Activated CD8-positive, alpha-beta memory T cell treated with anti-CD3 and anti-CD28 coated beads, Interleukin-2, amount 50 U/mL, for 4 hours (primary cell): Measurements from ENCODE around the gene RPAP2.
"Not testable (repeated sequence)": the region's sequence is repeated elsewhere in the genome, so short reads cannot be mapped to it uniquely, and the experiment has no call there.

Experiments used
- DNase-seq: peaks from one replicate; pipeline ENCODE4 v3.0.0-alpha.2; 2020

RPAP2 gene

GRCh38 chr1:92377991-92378390, 79.1 kb downstream of the RPAP2 start:
- not testable (repeated sequence) for DNase-seq

GRCh38 chr1:92380867-92381266, 82.0 kb downstream of the RPAP2 start:
- DNase-seq, result no peak

GRCh38 chr1:92393966-92394365, 95.1 kb downstream of the RPAP2 start:
- DNase-seq, result not testable (repeated sequence)

- no peak for DNase-seq
These were observed 99.7 kb downstream of the RPAP2 start for GRCh38 chr1:92398519-92398918.

- no peak for DNase-seq
These were observed 100.2 kb downstream of the RPAP2 start for GRCh38 chr1:92399076-92399475.

- DNase-seq, result no peak
These were observed 105.8 kb downstream of the RPAP2 start for GRCh38 chr1:92404661-92405060.

- DNase-seq, result no peak
These were observed 110.0 kb downstream of the RPAP2 start for GRCh38 chr1:92408825-92409224.

GRCh38 chr1:92409946-92410549, 111.2 kb downstream of the RPAP2 start:
- DNase-seq, result no peak

GRCh38 chr1:92410706-92411105, 111.8 kb downstream of the RPAP2 start:
- DNase-seq, result peak; percentile 28

- peak; percentile 19 for DNase-seq
These were observed 112.7 kb downstream of the RPAP2 start for GRCh38 chr1:92411511-92411910.

GRCh38 chr1:92419642-92420041, 120.8 kb downstream of the RPAP2 start:
- DNase-seq, result no peak

- no peak for DNase-seq
These were observed 125.5 kb downstream of the RPAP2 start for GRCh38 chr1:92424381-92424780.

GRCh38 chr1:92425617-92426016, 126.8 kb downstream of the RPAP2 start:
- no peak for DNase-seq

GRCh38 chr1:92430030-92430429, 131.2 kb downstream of the RPAP2 start:
- DNase-seq, result no peak

GRCh38 chr1:92434572-92434971, 135.7 kb downstream of the RPAP2 start:
- not testable (repeated sequence) for DNase-seq

- DNase-seq, result no peak
These were observed 140.4 kb downstream of the RPAP2 start for GRCh38 chr1:92439291-92439690.

- DNase-seq, result no peak
These were observed 142.4 kb downstream of the RPAP2 start for GRCh38 chr1:92441316-92441696.

- DNase-seq, result no peak
These were observed 143.0 kb downstream of the RPAP2 start for GRCh38 chr1:92441697-92442342.

- no peak for DNase-seq
These were observed 143.5 kb downstream of the RPAP2 start for GRCh38 chr1:92442351-92442750.

- DNase-seq, result no peak
These were observed 145.0 kb downstream of the RPAP2 start for GRCh38 chr1:92443893-92444292.

- DNase-seq, result no peak
These were observed 145.5 kb downstream of the RPAP2 start for GRCh38 chr1:92444351-92444750.

GRCh38 chr1:92445865-92446264, 147.0 kb downstream of the RPAP2 start:
- DNase-seq, result no peak

GRCh38 chr1:92446546-92446945, 147.7 kb downstream of the RPAP2 start:
- no peak for DNase-seq

- no peak for DNase-seq
These were observed 148.3 kb downstream of the RPAP2 start for GRCh38 chr1:92447033-92447681.
